D341Med (cell line): ENCODE data around the gene SMU1.
A peak's percentile ranks its signal among the peaks of the same experiment; 100 is the strongest.

ENCODE experiments used
- DNase-seq: peaks from one replicate; pipeline ENCODE4 v3.0.0; 2012; ENCODE audit warnings: low spot score

Gene SMU1

GRCh38 chr9:33076046-33077004, at the start of gene SMU1:
Gene SMU1 (minus strand): TSS chr9:33076674. CDS start chr9:33076608, 66 bp downstream.
- peak; percentile 96 for DNase-seq

DNA sequence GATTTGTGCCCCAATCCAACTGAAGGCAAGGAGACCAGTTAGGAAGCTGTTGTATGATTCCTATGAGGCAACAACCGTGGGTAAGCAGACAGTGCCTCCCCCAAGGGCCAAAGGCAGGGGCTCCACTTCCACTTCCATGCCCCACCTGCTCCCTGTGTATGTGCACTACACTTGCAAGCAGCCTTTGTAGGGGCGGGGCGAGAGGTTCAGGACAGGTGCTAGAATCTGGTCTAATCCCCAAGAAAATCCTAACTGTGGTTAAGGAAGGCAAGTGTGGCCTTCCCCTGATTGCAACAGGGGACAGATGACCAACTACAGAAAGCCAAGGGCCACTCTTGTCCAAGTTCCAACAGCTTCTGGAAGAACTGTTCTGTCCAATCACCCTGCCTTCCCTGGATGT, 49.0 kb upstream of the SMU1 start:
- no peak for DNase-seq

DNA sequence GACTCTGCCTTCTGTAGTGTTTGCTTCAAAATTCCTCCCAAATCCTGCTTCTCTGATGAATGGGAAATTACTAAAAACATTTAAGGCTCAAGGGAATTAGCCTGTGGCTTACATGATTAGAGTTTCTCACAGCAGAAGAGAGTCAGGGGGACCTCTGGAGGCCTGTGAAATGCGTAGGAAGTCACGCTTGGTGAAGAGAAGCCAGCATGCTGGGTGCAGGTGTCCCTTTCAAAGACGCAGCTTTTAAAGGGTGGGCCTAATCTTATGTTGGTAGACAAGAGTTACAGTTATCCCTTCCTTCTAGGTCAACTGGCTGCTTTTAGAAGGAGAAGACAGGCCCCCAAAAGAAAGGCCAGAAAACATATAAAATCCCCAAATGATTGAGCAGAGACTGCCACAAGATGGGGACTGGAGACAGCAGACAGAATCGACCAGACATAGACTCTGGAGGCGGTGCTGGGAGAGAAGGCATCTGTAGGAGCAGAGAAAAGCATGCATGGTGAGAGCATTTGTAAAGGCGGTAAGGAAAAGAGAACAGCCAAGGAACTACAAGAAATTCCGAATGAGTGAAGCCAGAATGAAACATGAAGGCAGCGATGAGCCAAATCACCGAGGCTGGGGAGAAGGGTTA, 48.4 kb upstream of the SMU1 start:
- DNase-seq, result no peak

DNA sequence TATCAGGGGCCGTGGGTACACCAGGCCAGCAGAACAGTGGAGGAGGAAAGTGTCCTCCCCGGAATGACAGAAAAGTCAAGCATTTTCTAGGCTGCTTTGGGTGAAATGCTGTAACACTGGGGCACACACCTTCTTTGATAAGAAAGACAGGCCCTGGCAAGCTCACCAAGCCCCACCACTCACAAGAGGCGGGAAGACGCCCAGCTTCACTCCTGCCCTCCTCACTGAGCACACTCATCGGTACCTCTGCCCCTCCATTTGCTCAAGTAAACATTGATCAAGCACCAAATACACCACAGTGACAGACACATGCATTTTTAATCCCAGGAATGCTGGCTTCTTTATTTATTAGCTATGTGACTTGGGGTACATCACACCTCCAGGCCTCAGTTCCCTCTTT, 47.6 kb upstream of the SMU1 start:
- no peak for DNase-seq

GRCh38 chr9:33123407-33124031, 47.0 kb upstream of the SMU1 start:
- DNase-seq, result no peak

GRCh38 chr9:33120620-33121019, 44.1 kb upstream of the SMU1 start:
- DNase-seq, result no peak

DNA sequence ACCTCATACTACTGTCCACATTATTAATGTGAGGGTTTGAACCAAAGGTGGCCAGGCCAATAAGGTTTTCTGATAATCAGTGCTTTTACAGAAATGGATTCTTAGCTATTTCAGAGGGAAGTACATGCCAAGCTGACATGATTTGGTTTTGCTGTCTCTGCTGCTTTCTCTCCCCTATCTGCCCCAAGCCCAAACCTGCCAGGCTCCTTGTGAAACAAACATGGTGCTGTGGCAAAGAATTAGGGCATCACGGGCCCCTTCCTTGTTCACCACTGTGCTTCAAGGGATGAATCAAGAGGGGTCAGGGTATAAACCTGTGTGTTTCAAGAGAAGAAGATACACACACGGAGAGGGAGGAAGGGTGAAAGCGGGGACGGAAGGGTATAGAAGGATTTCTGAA, 41.3 kb upstream of the SMU1 start:
- DNase-seq, result no peak

- no peak for DNase-seq
Observed at GRCh38 chr9:33117306-33117705, 40.8 kb upstream of the SMU1 start.

- no peak for DNase-seq
Observed at GRCh38 chr9:33116860-33117259, 40.4 kb upstream of the SMU1 start.

DNA sequence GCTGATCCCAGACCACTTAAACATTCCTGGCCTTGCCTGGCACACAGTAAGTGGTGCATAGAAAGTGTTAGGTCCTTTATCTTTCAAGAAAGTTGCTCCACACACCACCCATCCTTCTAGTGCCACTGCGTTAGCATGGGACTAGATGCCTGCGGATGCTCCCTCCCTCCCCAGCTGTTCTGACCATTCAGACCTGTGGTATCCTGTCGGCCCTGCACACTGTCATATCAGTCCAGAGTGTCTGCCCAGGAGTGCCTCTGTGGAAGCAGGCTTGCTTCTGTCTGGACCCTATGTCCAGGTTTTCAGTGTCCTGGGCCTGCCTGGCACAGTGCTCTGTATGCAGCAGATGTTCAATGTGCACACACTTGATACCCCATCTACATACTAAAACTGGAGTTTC, 38.3 kb upstream of the SMU1 start:
- DNase-seq, result no peak

- no peak for DNase-seq
Observed at GRCh38 chr9:33113799-33114547, 37.5 kb upstream of the SMU1 start.

DNA sequence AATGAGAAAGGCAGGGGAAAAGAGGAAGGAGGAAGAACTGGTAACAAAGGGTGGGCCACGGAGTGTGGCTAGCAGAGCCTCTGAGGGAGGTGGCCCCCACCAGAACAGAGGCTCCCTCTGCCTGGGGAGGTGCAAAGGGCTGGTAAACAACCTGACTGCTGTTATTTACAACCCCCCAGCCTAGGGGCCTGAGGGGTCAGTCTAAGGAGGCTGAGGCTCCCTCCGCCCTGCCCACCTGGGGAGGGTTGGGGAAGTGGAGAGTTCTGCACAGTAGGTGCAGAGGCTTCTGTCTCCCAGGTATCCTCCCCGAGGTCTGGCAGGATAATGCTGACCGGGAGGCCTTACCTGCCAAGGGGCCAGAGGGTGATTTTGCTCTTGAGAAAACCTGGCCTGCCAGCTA, 35.6 kb upstream of the SMU1 start:
- DNase-seq, result no peak

DNA sequence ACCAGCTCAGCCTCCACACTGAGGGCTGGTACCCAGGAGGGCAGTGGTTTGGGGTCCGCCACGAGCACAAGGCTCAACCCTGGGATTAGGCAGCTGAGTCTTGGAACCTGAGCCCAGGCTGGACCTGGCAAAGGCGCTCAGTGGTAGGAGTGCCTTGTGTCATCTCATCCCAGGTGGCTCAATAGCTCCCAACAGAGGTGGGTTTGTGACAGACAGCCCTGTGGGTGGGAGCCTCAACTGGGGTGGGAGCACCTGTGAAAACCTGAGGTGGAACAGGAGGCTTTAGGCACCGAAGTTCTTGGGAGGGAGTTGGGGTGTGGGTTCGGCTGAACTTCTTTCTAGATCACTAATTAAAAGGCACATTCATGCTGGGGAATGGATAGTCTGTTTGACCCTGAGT, 35.2 kb upstream of the SMU1 start:
- no peak for DNase-seq

DNA sequence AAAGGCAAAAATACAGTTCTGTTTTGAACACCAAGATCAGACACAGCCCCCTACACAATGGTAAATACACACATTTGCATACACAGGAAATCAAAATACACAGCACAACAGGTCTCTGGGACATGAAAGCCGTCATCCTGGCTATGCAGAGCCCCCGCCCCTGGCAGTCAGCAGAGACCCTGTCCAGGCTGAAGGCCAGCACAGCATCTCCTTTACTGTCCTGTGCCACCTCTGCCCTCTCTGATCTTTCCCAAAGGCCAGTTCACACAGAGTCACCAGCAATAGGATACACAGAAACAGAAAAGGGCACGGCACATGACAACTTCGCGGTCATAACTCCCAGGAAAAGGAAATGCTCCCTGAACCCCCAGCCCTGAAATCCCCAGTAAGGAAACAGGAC, 34.2 kb upstream of the SMU1 start:
- no peak for DNase-seq

- DNase-seq, result no peak
Observed at GRCh38 chr9:33109850-33110595, 33.5 kb upstream of the SMU1 start.

DNA sequence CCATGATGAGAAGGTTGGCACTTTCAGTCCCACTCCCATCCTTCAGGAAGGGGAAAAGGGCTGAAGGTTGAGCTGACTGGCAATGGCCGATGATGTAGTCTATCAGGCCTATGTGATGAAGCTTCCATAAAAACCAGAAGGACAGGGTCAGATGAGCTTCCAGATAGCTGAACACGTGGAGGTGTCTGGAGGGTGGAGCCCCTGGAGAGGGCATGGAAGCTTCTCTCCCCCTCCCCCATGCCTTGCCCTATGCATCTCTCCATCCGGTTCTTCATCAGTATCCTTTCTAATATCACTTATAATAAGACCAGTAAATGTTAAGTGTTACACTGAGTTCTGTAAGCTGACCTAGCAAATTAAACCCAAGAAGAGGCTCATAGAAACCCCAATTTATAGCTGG, 32.6 kb upstream of the SMU1 start:
- DNase-seq, result no peak

DNA sequence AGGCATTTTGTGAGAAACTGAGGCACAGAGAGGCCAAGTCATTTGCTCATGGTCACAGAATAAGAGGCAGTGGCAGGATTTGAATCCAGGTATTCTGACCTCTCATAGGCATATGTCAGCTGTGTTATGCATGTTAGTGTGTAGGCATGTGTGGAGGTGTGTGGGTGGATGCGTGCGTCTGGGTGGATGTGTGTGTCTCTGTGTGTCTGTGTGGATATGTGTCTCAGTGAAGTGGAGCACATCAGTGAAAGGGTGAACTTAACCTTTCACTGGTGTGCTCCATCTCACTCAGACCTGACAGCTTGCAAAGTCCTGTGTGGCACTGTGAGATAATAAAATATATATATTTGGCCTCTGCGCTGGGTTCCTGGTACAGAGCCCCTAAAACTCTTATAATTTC, 32.0 kb upstream of the SMU1 start:
- no peak for DNase-seq

DNA sequence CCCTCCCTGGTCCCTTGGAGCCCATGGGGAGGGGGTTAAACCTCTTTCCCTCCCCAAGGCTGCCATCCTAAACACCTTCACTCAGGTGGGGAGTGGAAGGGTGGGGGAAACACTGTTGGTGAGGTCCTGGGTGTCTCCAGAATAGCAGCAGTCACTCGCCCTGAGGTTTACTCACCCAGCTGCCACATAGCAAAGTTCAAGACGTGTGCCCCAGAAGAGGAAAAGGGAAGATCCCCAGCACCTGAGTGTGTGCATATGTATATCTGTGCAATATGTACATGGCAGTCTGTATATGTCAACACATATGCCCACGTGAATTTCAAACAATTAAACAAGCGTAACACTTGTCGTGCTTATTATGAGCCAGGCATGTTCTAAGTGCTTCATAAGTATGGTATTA, 31.3 kb upstream of the SMU1 start:
- DNase-seq, result no peak

DNA sequence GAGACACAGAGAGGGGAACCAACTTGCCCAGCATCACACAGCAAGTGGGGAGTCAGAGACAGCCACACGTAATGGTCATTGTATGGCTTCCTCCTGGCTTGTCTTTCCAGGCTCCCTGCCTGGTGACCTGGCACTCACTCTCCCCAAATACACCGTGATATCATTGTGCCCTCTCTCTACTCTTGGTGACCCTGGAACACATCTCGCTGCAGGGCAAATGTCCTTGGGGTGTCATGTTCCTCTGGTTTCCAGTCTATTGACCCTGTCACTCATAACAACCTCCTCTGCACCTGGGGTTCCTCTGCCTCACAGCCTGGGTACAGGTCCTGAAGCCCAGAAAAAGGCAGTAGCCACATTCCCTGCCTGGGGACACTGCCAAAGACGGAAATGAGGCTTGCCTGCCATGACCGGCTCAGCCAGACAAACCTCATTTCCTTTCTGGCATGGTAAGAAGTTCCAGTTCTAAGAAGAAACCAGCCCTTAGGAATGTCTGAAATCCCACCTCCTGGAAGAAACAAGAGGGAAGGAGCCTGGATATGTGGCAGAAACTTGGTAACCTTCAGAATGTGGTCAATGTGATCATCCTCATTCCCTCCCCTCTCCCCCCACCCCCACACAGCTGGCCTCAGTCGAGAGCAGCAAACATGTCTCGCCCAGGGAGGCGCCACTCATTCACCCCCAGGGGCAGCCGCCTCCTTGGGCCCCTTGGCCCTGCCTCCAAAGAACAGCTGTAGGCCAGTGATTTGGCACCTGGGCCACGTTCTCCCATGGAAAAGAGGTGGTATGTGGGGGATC, 30.6 kb upstream of the SMU1 start:
- DNase-seq, result no peak

DNA sequence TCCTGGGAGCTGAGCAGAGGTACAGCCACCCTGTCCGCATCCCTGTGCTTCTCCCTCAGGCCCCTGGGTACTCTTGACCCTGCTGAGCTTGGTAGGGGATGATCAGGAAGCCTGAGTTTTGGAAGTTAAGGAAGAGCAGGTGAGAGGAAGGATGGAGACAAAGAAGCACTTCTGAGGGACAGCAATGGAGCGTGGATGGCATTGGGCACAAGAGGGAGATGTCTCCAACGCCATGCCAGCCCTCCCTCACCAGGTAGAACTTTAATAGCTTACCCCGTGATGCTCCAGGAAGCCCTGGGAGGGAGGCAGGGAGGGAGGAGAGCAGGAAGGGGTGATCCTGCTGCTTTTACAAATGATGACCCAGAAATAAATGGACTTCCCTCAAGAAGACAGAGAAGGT, 29.9 kb upstream of the SMU1 start:
- no peak for DNase-seq

GRCh38 chr9:33105959-33106358, 29.5 kb upstream of the SMU1 start:
- no peak for DNase-seq
